Smooth muscle cell (in vitro differentiated cells): ENCODE results near the gene RAD51B. TPM values are rescaled to one million over a fixed set of nuclear protein-coding genes. Genes with fewer than 3 reads are reported as not detected.

Experiments
- DNase-seq: peaks from one replicate; lab custom pipeline; 2025; ENCODE audit not compliant: unreplicated experiment; lab: John Stamatoyannopoulos, UW
- H2AFZ ChIP-seq: fragments of 200-600 bp; sonication (generic); 2 replicates; pipeline ENCODE4 v1.6.0; 2016; ENCODE audit warnings: antibody characterized with exemption, low read depth, mild to moderate bottlenecking
- H3F3A ChIP-seq: fragments of 200-600 bp; sonication (generic); 2 replicates; pipeline ENCODE4 v1.6.0; 2017; ENCODE audit warnings: antibody characterized with exemption, low read depth
- H3K27ac ChIP-seq: fragments of 200-600 bp; sonication (generic); 2 replicates; pipeline ENCODE4 v1.5.1; 2016; ENCODE audit warnings: low read depth, mild to moderate bottlenecking
- H3K27me3 ChIP-seq: fragments of 200-600 bp; sonication (generic); 2 replicates; pipeline ENCODE4 v1.6.1; 2016; ENCODE audit warnings: low read depth, mild to moderate bottlenecking
- H3K36me3 ChIP-seq: fragments of 200-600 bp; sonication (generic); 2 replicates; pipeline ENCODE4 v1.5.1; 2016; ENCODE audit warnings: low read depth
- H3K4me1 ChIP-seq: fragments of 200-600 bp; sonication (generic); 2 replicates; pipeline ENCODE4 v1.5.1; 2016; ENCODE audit warnings: low read depth
- H3K4me2 ChIP-seq: fragments of 200-600 bp; sonication (generic); 2 replicates; pipeline ENCODE4 v1.6.0; 2016; ENCODE audit warnings: mild to moderate bottlenecking
- H3K4me3 ChIP-seq: fragments of 200-600 bp; sonication (generic); 2 replicates; pipeline ENCODE4 v1.5.1; 2016; ENCODE audit warnings: mild to moderate bottlenecking
- H3K79me2 ChIP-seq: fragments of 200-600 bp; sonication (generic); 2 replicates; pipeline ENCODE4 v1.6.0; 2016; ENCODE audit warnings: low read depth, mild to moderate bottlenecking
- H3K9ac ChIP-seq: fragments of 200-600 bp; sonication (generic); 2 replicates; pipeline ENCODE4 v1.6.0; 2016; ENCODE audit warnings: low read depth
- H3K9me3 ChIP-seq: fragments of 200-600 bp; sonication (generic); replicated peaks from 2 replicates; pipeline ENCODE4 v1.5.1; 2016; ENCODE audit warnings: low read depth
- H4K20me1 ChIP-seq: fragments of 200-600 bp; sonication (generic); 2 replicates; pipeline ENCODE4 v1.6.0; 2016; ENCODE audit warnings: low read depth
- CTCF ChIP-seq: fragments of 200-600 bp; sonication (generic); IDR thresholded peaks from 2 replicates; pipeline ENCODE4 v1.5.1; 2017; ENCODE audit warnings: borderline replicate concordance, mild to moderate bottlenecking, antibody characterized with exemption; ENCODE audit not compliant: insufficient read depth, poor library complexity, severe bottlenecking
- WGBS: methylation state at CpG from one replicate; pipeline ENCODE4 v1.1.7; 2016; ENCODE audit warnings: low lambda C conversion rate; 5-methylcytosine and 5-hydroxymethylcytosine counted together
- polyA plus RNA-seq: library from polyadenylated mRNA; unstranded; fragments of >200 nt; fragmentation: Nextera tagmentation; extraction: Ambion mirVana; gene quantifications from 2 replicates; pipeline ENCODE4 v1.2.1, GENCODE V29; 2016
- total RNA-seq: library from RNA; depleted of rRNA; stranded (reverse); fragments of >200 nt; gene quantifications from 2 replicates; pipeline ENCODE4 v1.2.3, GENCODE V29; 2014

The RAD51B gene
- total and polyA plus RNA-seq, 2 experiments from 2014 or later, result 4.6 to 5.3 TPM

DNA sequence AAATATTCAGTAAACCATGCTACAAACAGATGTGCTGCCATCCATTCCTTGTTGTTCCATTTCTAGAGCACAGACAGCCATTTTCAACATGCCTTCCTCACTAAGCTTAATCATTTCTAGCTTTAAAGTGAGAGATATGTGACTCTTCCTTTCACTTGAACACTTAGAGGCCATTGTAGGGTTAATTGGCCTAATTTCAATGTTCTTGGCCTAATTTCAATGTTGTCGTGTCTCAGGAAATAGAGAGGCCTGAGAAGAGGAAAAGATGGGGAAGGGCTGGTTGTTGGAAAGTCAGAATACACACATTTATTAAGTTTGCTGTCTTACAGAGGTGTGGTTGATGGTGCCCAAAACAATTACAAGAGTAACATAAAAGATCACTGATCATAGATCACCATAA, 538.2 kb downstream of the RAD51B start:
- DNase-seq, result no peak
- no peak for TF ChIP-seq CTCF
- Histone ChIP-seq H3K9me3 (no peaks in the 10 kb centered on the region), H3K36me3 (no peaks in the 10 kb centered on the region), H3K4me3 (no peak overlapping the region), H3K4me1 (peaks cover 14% of the 10 kb centered on the region), H2AFZ (no peak overlapping the region), H3K79me2 (no peaks in the 10 kb centered on the region), H3K4me2 (no peak overlapping the region), H3K9ac (no peak overlapping the region), H4K20me1 (no peaks in the 10 kb centered on the region), H3K27me3 (no peaks in the 10 kb centered on the region), H3K27ac (no peak overlapping the region), H3F3A (no peaks in the 10 kb centered on the region)
- 69% methylated on average over 1 of the region's 1 CpG for WGBS

GRCh38 chr14:68358500-68358899, 538.9 kb downstream of the RAD51B start:
- H3K36me3 ChIP-seq, result no peaks in the 10 kb centered on the region
- no peak overlapping the region for H2AFZ ChIP-seq
- no peak overlapping the region for H3K27ac ChIP-seq
- H3K4me3 ChIP-seq, result no peak overlapping the region
- no peaks in the 10 kb centered on the region for H4K20me1 ChIP-seq
- no peaks in the 10 kb centered on the region for H3K27me3 ChIP-seq
- peaks cover 3% of the 10 kb centered on the region for H3F3A ChIP-seq
- TF ChIP-seq CTCF, result no peak
- no peak for DNase-seq
- no peaks in the 10 kb centered on the region for H3K79me2 ChIP-seq
- WGBS, result 98% methylated on average over 1 of the region's 1 CpG
- H3K9ac ChIP-seq, result no peak overlapping the region
- H3K4me2 ChIP-seq, result no peak overlapping the region
- H3K4me1 ChIP-seq, result peaks cover 21% of the 10 kb centered on the region
- H3K9me3 ChIP-seq, result no peaks in the 10 kb centered on the region

DNA sequence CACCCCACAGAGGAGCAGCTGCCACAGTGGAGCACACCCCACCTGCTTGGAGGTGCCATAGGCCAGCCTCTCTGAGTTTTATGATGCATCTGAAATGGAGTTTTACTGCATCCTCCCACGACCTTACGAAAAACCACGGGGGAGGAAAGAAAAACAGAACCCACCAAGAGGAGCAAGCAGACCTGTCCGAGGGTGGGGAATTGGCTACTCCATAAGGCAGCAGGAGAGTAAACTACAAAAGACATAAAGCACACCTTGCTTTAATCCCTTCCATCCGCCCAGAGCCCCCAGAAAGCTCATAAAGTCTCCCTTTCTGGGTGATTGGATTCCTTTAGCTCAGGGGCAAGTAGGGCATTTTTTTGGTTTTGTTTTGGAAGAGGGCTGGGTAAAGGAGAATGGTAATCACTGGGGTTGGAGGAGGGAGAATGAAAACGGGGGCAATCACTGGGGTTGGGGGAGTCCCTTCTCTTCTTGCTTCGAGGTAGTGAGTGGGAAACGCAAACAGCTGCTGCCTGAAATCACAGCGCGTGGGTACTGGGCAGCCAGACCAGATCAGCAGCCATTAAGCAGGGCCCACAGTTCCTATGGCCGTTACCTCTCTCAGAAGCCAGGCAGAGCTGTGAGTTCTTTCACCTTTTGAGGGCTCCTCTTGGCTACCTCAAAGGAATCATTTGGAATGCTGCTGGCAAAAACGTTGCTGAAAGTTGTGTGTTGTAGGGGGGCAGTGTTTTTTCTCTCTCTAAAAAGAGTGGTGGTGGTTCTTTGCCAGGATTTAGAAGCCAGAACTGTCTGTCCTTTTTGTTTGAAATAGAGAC, 539.6 kb downstream of the RAD51B start:
- no peaks in the 10 kb centered on the region for H4K20me1 ChIP-seq
- peaks cover 28% of the 10 kb centered on the region for H3K4me1 ChIP-seq
- H3K27me3 ChIP-seq, result no peaks in the 10 kb centered on the region
- H3K9ac ChIP-seq, result no peak overlapping the region
- H3K4me3 ChIP-seq, result no peak overlapping the region
- no peaks in the 10 kb centered on the region for H3K36me3 ChIP-seq
- no peak for TF ChIP-seq CTCF
- no peak overlapping the region for H3K27ac ChIP-seq
- H3K9me3 ChIP-seq, result no peaks in the 10 kb centered on the region
- H2AFZ ChIP-seq, result peak overlapping the region; percentile 46
- 73% methylated on average over 11 of the region's 12 CpGs for WGBS
- peaks cover 9% of the 10 kb centered on the region for H3F3A ChIP-seq
- H3K79me2 ChIP-seq, result no peaks in the 10 kb centered on the region
- H3K4me2 ChIP-seq, result no peak overlapping the region
- no peak for DNase-seq
